OCI-LY3 (cell line): ENCODE results near the gene APOD.

Experiments used
- EZH2phosphoT487 ChIP-seq: fragments of 200-600 bp; shearing (Covaris generic); IDR thresholded peaks from 2 replicates; pipeline ENCODE4 v1.6.1; 2018; ENCODE audit warnings: antibody characterized with exemption, mixed run types, low read depth
- TF ChIP-seq, protein P1 (sequence below): fragments of 200-600, 300-600 bp; sonication (generic); IDR thresholded peaks from 2 replicates; pipeline ENCODE4 v1.5.1; 2014; ENCODE audit warnings: antibody characterized with exemption, low read length, low read depth

DNA sequence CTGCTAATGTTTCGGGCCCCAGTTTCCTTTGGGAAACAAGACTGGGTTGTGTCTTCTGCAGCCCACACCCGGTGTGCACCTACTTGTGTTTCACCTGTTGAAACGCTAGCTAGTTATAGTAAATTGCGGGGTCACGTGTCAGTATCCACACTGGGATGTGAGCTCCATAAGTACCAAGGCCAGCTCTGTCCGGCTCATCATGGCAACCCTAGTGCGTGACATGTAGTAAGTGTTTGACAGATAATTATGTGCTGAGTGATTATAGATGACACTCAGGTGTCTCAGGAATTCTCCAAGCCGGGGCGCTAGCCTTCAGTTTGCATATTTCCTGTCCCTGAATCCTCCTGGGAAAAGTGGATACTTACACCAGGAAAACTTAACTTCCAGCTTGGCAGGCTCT lies 12.8 kb downstream of the APOD start:
- TF ChIP-seq, protein P1, sequence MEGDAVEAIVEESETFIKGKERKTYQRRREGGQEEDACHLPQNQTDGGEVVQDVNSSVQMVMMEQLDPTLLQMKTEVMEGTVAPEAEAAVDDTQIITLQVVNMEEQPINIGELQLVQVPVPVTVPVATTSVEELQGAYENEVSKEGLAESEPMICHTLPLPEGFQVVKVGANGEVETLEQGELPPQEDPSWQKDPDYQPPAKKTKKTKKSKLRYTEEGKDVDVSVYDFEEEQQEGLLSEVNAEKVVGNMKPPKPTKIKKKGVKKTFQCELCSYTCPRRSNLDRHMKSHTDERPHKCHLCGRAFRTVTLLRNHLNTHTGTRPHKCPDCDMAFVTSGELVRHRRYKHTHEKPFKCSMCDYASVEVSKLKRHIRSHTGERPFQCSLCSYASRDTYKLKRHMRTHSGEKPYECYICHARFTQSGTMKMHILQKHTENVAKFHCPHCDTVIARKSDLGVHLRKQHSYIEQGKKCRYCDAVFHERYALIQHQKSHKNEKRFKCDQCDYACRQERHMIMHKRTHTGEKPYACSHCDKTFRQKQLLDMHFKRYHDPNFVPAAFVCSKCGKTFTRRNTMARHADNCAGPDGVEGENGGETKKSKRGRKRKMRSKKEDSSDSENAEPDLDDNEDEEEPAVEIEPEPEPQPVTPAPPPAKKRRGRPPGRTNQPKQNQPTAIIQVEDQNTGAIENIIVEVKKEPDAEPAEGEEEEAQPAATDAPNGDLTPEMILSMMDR, result no peak
- TF ChIP-seq EZH2phosphoT487, result no peak
